ENCODE data around the gene RNASE12.
"Not testable (repeated sequence)": the region's sequence is repeated elsewhere in the genome, so short reads cannot be mapped to it uniquely, and the experiment has no call there.

The RNASE12 gene

GRCh38 chr14:20613094-20614037 is 22.2 kb upstream of the RNASE12 start:
- DNase-seq (ENCODE audit: low read depth) = peak; percentile 99

GRCh38 chr14:20612403-20612802 is 21.2 kb upstream of the RNASE12 start:
- DNase-seq (ENCODE audit: low read depth) = no peak

- DNase-seq (ENCODE audit: low read depth) = no peak
Measured at GRCh38 chr14:20611277-20611676, 20.1 kb upstream of the RNASE12 start.

DNA sequence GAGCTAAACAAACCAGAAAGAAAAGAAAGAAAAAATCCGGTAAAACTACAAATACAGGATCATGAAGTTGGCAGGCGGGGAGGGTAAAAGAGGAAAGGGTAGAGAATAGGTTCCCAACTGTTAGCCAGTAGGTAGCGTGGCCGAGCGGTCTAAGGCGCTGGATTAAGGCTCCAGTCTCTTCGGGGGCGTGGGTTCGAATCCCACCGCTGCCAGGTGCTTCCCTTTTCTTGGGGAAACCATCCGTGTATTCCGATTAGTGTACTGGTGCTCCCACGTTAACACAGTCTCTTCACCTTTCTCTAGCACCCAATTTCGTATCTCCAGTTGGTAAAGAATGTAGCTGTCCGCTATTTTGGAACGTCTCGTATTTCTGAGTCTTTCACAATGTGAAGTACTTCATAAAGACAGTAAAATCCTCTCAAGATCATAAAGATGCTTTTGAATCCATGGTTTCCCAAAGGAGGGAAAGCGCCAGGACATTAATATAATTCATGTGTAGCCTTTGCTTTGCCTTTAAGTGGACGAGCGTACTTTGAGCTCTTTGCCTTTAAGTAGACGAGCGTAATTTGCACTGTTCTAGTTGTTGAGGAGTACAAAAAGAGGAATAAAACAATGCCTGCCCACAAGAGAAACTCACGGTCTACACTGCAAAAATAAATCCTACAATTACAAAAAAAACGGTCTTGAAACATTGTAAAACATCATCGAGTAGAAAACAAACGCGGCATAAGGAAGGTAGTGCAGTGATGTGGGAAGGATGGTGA is 19.0 kb upstream of the RNASE12 start:
- DNase-seq (ENCODE audit: low read depth) = no peak

GRCh38 chr14:20609215-20610001 is 18.2 kb upstream of the RNASE12 start:
- DNase-seq (ENCODE audit: low read depth) = peak; percentile 94

GRCh38 chr14:20608383-20609110 is 17.4 kb upstream of the RNASE12 start:
- no peak for DNase-seq (ENCODE audit: low read depth)

DNA sequence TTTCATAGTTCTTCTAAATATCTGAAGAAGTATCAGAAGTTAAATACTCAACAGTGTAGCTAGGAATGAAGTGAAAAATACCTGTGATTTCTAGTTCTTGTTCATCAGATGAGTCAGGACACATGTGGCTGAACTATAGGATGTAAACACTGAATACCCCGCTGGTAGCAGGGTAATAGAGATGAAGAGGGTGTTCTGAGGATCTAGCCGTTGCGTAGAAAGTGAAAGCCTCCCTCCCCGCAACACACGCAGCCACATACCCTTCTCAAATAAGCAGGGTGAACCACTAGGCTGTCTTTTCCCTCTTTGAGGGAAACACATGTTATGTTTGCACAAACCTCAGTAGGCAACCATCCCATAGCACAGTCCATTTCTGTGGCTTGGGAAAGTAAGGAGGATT is 16.4 kb upstream of the RNASE12 start:
- no peak for DNase-seq (ENCODE audit: low read depth)

GRCh38 chr14:20606902-20607242 is 15.7 kb upstream of the RNASE12 start:
- no peak for DNase-seq (ENCODE audit: low read depth)

GRCh38 chr14:20606190-20606901 is 15.2 kb upstream of the RNASE12 start:
- DNase-seq (ENCODE audit: low read depth) = no peak

DNA sequence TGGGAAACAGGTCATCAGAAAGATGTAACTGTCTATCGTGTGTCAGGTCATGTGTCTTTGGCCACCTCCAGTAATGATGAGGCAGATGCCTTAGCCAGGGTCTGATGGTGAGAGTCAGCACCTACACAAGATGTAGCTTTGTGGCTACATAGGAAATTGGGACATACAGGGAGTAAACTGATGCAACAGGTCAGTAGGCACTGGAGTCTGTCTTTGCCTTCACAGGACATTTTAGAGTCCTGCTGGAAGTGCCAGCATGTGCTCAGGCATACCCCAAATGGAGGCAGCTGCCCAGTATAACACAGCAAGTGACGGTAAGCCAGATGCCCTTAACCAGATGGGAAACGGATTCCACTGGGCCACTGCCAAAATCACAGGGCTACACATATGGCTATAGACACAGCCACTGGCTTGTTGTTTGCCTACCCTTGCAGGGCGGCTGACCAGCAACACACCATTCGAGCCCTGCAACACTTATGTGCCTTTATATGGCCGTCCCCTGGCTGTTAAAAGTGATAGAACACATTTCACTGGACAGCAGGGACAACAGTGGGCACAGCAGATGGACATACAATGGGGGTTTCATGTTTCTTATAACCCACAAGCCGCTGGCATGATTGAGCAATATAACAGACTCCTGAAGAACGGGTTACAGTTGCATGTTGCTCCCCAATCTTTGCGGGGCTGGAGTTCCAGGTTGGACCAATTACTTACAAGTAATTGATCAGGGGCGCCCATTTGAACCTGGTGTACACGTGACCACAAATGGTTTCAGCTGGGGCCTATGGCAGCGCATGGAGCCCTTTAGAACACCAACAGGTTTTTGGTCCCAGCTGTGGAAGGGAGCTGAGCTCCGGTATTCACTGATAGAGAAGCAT is 12.9 kb upstream of the RNASE12 start:
- no peak for DNase-seq (ENCODE audit: low read depth)

- DNase-seq (ENCODE audit: low read depth) = no peak
Measured at GRCh38 chr14:20602583-20602982, 11.4 kb upstream of the RNASE12 start.

- DNase-seq (ENCODE audit: low read depth) = no peak
Measured at GRCh38 chr14:20601522-20601921, 10.3 kb upstream of the RNASE12 start.

GRCh38 chr14:20597108-20597507 is 5.9 kb upstream of the RNASE12 start:
- DNase-seq (ENCODE audit: low read depth) = no peak

DNA sequence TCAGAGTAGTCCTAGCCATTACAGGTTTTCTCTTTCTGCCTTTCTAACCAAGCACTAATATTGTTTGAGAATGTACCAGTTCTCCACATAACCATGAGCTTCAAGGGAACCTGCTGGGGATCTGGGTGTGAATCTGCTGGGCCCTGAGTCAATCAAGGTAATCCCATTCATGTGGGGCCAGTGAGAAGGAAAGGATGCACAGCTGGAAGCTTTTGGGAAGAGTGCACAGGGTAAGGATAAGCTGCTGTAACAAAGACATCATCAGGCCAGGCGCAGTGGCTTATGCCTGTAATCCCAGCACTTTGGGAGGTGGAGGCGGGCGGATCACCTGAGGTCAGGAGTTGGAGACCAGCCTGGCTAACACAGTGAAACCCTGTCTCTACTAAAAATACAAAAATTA is 4.5 kb upstream of the RNASE12 start:
- DNase-seq (ENCODE audit: low read depth) = not testable (repeated sequence)

GRCh38 chr14:20592574-20592973 is 1.4 kb upstream of the RNASE12 start:
- DNase-seq (ENCODE audit: low read depth) = no peak

- no peak for DNase-seq (ENCODE audit: low read depth)
Measured at GRCh38 chr14:20587489-20588154, 3.6 kb downstream of the RNASE12 start, which contains the start of gene RNASE11. Gene RNASE11 (minus strand): TSS chr14:20588001.

GRCh38 chr14:20583908-20584307 is 7.3 kb downstream of the RNASE12 start:
- DNase-seq (ENCODE audit: low read depth) = no peak

DNA sequence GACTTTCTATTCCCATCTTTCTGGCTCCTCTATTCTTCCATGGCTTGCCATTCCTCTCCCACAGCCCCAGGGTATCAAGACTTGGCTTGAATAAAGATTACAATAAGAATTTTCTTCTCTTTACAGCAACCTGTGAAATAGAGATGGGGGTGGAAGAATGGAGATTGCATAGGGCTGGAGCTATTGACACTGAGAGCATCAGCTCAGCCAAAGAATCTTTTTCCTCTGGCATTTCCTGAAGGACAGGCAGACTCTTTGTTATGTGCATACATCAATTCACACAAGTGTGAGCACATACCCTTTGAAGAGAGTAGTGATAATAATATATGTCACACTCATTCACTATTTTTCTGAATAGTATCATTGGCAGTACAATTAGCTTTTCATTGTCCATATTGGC is 8.0 kb downstream of the RNASE12 start:
- DNase-seq (ENCODE audit: low read depth) = no peak

DNA sequence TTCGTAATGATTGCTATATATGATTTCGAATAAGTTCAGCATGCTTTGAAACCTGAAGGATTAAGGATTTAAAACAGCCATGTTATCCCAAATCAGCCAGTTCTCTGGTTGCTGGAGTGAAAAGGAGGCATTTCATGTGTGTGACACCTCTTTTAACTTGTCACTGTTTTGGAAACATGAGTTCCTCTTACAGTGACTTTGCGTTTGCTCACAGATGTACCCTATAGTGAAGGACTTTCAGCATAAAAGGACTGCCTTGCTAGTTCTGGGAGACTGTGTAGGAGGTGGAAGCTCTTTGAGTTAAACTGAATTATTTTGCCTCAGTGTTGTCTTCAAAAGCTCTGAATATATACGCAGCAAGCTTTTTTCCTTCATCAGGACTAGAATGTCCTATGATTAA is 10.9 kb downstream of the RNASE12 start:
- DNase-seq (ENCODE audit: low read depth) = no peak
